Right atrium auricular region (tissue), 2 donors: Measurements from ENCODE around the gene TOMM20. TPM values are rescaled to one million over a fixed set of nuclear protein-coding genes. Genes with fewer than 3 reads are reported as not detected.

Source experiments
- DNase-seq: peaks from one replicate; pipeline ENCODE4 v3.0.0-alpha.2; 2019; ENCODE audit warnings: low spot score
- H3K27ac ChIP-seq, 2 donors: fragments of 200-600 bp; sonication (generic); 1 replicate in 1 of 2; 2 replicates in 1 of 2; pipeline ENCODE4 v1.5.1; 2016 to 2019
- H3K27me3 ChIP-seq, 2 donors: fragments of 200-600 bp; sonication (generic); one replicate each; pipeline versions ENCODE4 v1.5.1 to v1.6.0; 2017 to 2019
- H3K36me3 ChIP-seq: fragments of 200-600 bp; sonication (generic); one replicate; pipeline ENCODE4 v1.5.1; 2016
- H3K4me1 ChIP-seq, 2 donors: fragments of 200-600 bp; sonication (generic); one replicate each; pipeline versions ENCODE4 v1.5.1 to v1.6.0; 2017 to 2019
- H3K4me3 ChIP-seq, 2 donors: fragments of 200-600 bp; sonication (generic); 1 replicate in 1 of 2; 2 replicates in 1 of 2; pipeline ENCODE4 v1.5.1; 2017 to 2019; ENCODE audit warnings: mild to moderate bottlenecking in 1 of 2, moderate library complexity in 1 of 2
- H3K9me3 ChIP-seq, 2 donors: fragments of 200-600 bp; sonication (generic); one replicate each; pipeline ENCODE4 v1.5.1; 2019
- total RNA-seq, 2 donors: library from RNA; depleted of rRNA; stranded (reverse); fragments of >200 nt; gene quantifications; one replicate each; pipeline ENCODE4 v1.1.0, GENCODE V29; 2016
- TF ChIP-seq, protein P1 (sequence below), 2 donors: fragments of 200-600 bp; sonication (generic); IDR thresholded peaks; one replicate each; pipeline ENCODE4 v1.5.1; 2019; ENCODE audit warnings: antibody characterized with exemption in 2 of 2

TOMM20 gene
- total RNA-seq, 2 donors from 2014 or later, result 70.2 to 83.5 TPM

GRCh38 chr1:235156740-235157139 lies 28.1 kb upstream of the TOMM20 start:
- TF ChIP-seq, protein P1, sequence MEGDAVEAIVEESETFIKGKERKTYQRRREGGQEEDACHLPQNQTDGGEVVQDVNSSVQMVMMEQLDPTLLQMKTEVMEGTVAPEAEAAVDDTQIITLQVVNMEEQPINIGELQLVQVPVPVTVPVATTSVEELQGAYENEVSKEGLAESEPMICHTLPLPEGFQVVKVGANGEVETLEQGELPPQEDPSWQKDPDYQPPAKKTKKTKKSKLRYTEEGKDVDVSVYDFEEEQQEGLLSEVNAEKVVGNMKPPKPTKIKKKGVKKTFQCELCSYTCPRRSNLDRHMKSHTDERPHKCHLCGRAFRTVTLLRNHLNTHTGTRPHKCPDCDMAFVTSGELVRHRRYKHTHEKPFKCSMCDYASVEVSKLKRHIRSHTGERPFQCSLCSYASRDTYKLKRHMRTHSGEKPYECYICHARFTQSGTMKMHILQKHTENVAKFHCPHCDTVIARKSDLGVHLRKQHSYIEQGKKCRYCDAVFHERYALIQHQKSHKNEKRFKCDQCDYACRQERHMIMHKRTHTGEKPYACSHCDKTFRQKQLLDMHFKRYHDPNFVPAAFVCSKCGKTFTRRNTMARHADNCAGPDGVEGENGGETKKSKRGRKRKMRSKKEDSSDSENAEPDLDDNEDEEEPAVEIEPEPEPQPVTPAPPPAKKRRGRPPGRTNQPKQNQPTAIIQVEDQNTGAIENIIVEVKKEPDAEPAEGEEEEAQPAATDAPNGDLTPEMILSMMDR (IDR thresholded peaks at IDR 0.05), result no peak
- Histone ChIP-seq H3K27ac (no peak overlapping the region), H3K4me1 (peaks cover 0 to 12% of the 10 kb centered on the region in 2 donors), H3K9me3 (no peaks in the 10 kb centered on the region), H3K4me3 (no peak overlapping the region), H3K27me3 (no peaks in the 10 kb centered on the region), H3K36me3 (peaks cover 46% of the 10 kb centered on the region)
- DNase-seq, result no peak

DNA sequence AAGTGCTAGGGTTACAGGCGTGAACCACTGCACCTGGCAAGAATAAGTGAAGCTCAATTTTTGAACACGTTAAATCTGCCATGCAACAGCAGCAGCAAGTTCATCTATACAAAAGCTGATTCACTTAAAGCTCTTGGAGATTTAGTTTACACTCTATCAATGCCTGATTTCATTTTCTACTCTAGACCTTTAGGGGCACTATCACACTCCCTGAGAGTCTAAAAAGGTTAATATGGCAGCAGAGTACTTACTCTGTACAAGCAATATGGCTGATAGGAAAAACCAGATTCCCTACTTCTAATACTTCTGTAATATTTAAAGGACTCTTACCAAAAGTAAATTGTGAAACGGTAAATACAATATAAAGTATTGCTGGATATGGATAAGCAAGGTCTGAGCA lies 27.6 kb upstream of the TOMM20 start:
- H3K36me3 ChIP-seq, result peaks cover 51% of the 10 kb centered on the region
- H3K4me1 ChIP-seq, result peaks cover 0 to 9% of the 10 kb centered on the region in 2 donors
- TF ChIP-seq, protein P1 (IDR thresholded peaks at IDR 0.05), result no peak

DNA sequence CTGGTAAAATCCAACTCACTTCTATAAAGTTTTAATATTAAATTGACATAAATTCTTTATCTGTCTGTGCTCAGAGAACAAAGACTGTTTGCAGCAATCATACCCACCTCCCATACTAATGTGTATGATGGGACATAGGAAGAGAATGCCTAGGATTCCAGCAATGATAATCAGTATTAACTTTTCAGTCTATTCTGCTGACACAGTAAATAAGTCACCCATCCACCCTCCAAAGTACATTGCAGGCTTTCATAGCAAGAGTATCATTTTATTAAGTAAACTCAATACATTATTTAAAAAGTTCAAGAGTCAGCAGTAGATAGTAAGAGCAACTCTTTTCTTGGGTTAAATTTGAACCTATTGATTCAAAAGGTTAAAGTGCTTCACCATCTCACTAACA lies 23.6 kb upstream of the TOMM20 start:
- TF ChIP-seq, protein P1 (IDR thresholded peaks at IDR 0.05), result no peak
- H3K36me3 ChIP-seq, result peaks cover 79% of the 10 kb centered on the region

More for the DNA sequence above, 27.6 kb upstream of the TOMM20 start:
- Histone ChIP-seq H3K27ac (no peak overlapping the region), H3K9me3 (no peaks in the 10 kb centered on the region), H3K4me3 (no peak overlapping the region), H3K27me3 (no peaks in the 10 kb centered on the region)
- no peak for DNase-seq

GRCh38 chr1:235151033-235151432 lies 22.4 kb upstream of the TOMM20 start:
- Histone ChIP-seq H3K9me3 (no peaks in the 10 kb centered on the region), H3K4me1 (no peaks in the 10 kb centered on the region), H3K36me3 (peaks cover 83% of the 10 kb centered on the region), H3K27ac (no peak overlapping the region), H3K4me3 (no peak overlapping the region), H3K27me3 (no peaks in the 10 kb centered on the region)
- TF ChIP-seq, protein P1 (IDR thresholded peaks at IDR 0.05), result no peak
- DNase-seq, result no peak

More for the DNA sequence above, 23.6 kb upstream of the TOMM20 start:
- Histone ChIP-seq H3K27me3 (no peaks in the 10 kb centered on the region), H3K4me3 (no peak overlapping the region), H3K27ac (no peak overlapping the region), H3K9me3 (no peaks in the 10 kb centered on the region), H3K4me1 (no peaks in the 10 kb centered on the region)
- DNase-seq, result no peak

GRCh38 chr1:235149824-235150223 lies 21.2 kb upstream of the TOMM20 start:
- DNase-seq, result no peak
- no peak overlapping the region for H3K4me3 ChIP-seq
- no peaks in the 10 kb centered on the region for H3K9me3 ChIP-seq
- H3K36me3 ChIP-seq, result peaks cover 84% of the 10 kb centered on the region
- no peak overlapping the region for H3K27ac ChIP-seq
- no peaks in the 10 kb centered on the region for H3K27me3 ChIP-seq
- TF ChIP-seq, protein P1 (IDR thresholded peaks at IDR 0.05), result no peak
- H3K4me1 ChIP-seq, result no peaks in the 10 kb centered on the region

DNA sequence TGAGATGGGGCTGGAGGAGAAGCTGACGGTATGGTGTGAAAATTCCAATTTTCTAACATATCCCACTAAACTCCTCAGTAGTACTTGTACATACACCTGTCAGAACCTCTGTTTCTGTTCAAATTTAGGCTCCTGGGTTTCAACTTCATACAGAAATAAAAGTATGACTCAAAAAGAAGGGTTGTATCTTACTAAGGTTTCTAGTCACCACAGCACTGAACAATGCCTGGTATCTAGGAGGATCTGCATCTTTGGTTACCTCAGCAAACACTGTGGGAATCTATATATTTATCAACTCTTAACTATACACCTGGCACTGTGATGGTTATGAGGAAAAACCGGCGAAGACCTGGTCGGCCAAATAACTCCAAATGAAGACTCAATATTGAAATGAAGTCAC lies 18.6 kb upstream of the TOMM20 start:
- no peak overlapping the region for H3K27ac ChIP-seq
- H3K27me3 ChIP-seq, result no peaks in the 10 kb centered on the region
- H3K4me1 ChIP-seq, result no peaks in the 10 kb centered on the region
- H3K36me3 ChIP-seq, result peaks cover 67% of the 10 kb centered on the region
- no peaks in the 10 kb centered on the region for H3K9me3 ChIP-seq
- H3K4me3 ChIP-seq, result no peak overlapping the region
- TF ChIP-seq, protein P1 (IDR thresholded peaks at IDR 0.05), result no peak
- DNase-seq, result no peak
